LNCaP clone FGC (cell line): ENCODE measurements around the gene BTLA.
"Not testable (repeated sequence)": the region's sequence is repeated elsewhere in the genome, so short reads cannot be mapped to it uniquely, and the experiment has no call there.

ENCODE experiments used
- DNase-seq: peaks from one replicate; pipeline ENCODE4 v3.0.0-alpha.2; 2011; ENCODE audit warnings: low read depth
- H3K4me3 ChIP-seq: 2 replicates; pipeline ENCODE4 v1.5.1; 2011; ENCODE audit warnings: mild to moderate bottlenecking, low read depth, low read length, control low read depth
- CTCF ChIP-seq: IDR thresholded peaks from 2 replicates; pipeline ENCODE4 v1.5.1; 2012; ENCODE audit warnings: mild to moderate bottlenecking; ENCODE audit not compliant: control insufficient read depth, insufficient read depth; ENCODE audit errors: extremely low read depth

BTLA gene

GRCh38 chr3:112500621-112501020 lies 1.3 kb upstream of the BTLA start:
- no peak overlapping the region for H3K4me3 ChIP-seq
- TF ChIP-seq CTCF, result no peak
- no peak for DNase-seq

GRCh38 chr3:112497897-112498548 lies 1.2 kb downstream of the BTLA start:
- no peak for DNase-seq
- no peak for TF ChIP-seq CTCF
- no peak overlapping the region for H3K4me3 ChIP-seq

- DNase-seq, result no peak
- no peak overlapping the region for H3K4me3 ChIP-seq
- no peak for TF ChIP-seq CTCF
Measured at GRCh38 chr3:112496366-112497067, 2.8 kb downstream of the BTLA start.

- not testable (repeated sequence) for H3K4me3 ChIP-seq, DNase-seq
Measured at GRCh38 chr3:112494448-112494767, 4.9 kb downstream of the BTLA start.

GRCh38 chr3:112492124-112492523 lies 7.1 kb downstream of the BTLA start:
- no peak for DNase-seq
- no peak for TF ChIP-seq CTCF
- no peak overlapping the region for H3K4me3 ChIP-seq

- TF ChIP-seq CTCF, result no peak
- H3K4me3 ChIP-seq, result no peak overlapping the region
- no peak for DNase-seq
Measured at GRCh38 chr3:112491373-112491772, 7.9 kb downstream of the BTLA start.

GRCh38 chr3:112489674-112490479 lies 9.4 kb downstream of the BTLA start:
- H3K4me3 ChIP-seq, result no peak overlapping the region
- TF ChIP-seq CTCF, result no peak
- DNase-seq, result no peak
